GM23248 (cell line): Measurements from ENCODE around the gene OR5H2.

ENCODE experiments used
- EZH2 ChIP-seq: fragments of 200-600 bp; sonication (generic); IDR thresholded peaks from 2 replicates; pipeline ENCODE4 v1.6.1; 2018; ENCODE audit warnings: antibody characterized with exemption, mild to moderate bottlenecking; ENCODE audit not compliant: insufficient read depth, poor library complexity, severe bottlenecking
- EZH2phosphoT487 ChIP-seq: fragments of 200-600 bp; sonication (generic); IDR thresholded peaks from 2 replicates; pipeline ENCODE4 v1.6.1; 2018; ENCODE audit warnings: antibody characterized with exemption, moderate library complexity, mild to moderate bottlenecking, low read depth; ENCODE audit not compliant: insufficient read depth

GRCh38 chr3:98290916-98291315, 8.6 kb downstream of the OR5H2 start:
- TF ChIP-seq EZH2phosphoT487 (no peak), EZH2 (no peak)
